A673 (cell line): Measurements from ENCODE around the gene SPECC1.

Experiments
- CTCF ChIP-seq: fragments of 300-800, 200-600 bp; sonication (generic); conservative IDR thresholded peaks from 2 replicates; pipeline ENCODE4 v1.5.1; 2017; ENCODE audit warnings: low read depth, mild to moderate bottlenecking, antibody characterized with exemption, low read length, moderate library complexity, mixed read lengths
- EZH2 ChIP-seq: fragments of 200-600 bp; sonication (generic); IDR thresholded peaks from 2 replicates; pipeline ENCODE4 v1.6.1; 2017; ENCODE audit warnings: borderline replicate concordance, low read depth, mild to moderate bottlenecking, mixed read lengths, antibody characterized with exemption, low read length; ENCODE audit not compliant: poor library complexity, severe bottlenecking

DNA sequence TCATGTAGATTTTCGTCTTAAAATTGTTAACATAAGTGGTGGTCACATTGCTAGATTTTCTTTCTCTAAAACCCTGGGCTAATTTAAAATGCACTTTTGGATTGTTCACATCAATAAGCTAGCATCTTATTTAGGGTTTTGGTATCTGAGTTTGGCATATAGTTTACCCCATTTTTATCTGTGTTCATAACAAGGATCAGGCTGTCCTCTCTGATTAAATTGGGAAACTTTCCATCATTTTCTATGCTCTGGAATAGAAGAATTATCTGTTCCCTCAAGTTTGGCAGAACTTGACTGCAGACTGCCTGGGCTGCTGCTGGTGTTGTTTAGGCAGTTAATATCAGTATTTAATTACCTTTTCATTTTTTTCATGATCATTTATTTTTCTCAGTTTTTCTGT lies 1.8 kb downstream of the SPECC1 start:
- no peak for TF ChIP-seq CTCF
- TF ChIP-seq EZH2: no peak
